Natural killer cell (primary cell): ENCODE data around the gene CACNA1B. TPM values are rescaled to one million over a fixed set of nuclear protein-coding genes. Genes with fewer than 3 reads are reported as not detected.

Experiments
- ATAC-seq, 3 donors: fragments of 150-1000 bp in 2 of 3; fragments of 200-7000 bp in 1 of 3; cut with Tn5 transposase; 1 replicate in 1 of 3; 2 replicates in 2 of 3; pipeline ENCODE4 v1.10.0; 2021; ENCODE audit warnings: mild to moderate bottlenecking in 2 of 3, moderate library complexity in 2 of 3
- DNase-seq, 2 donors: peaks; one replicate each; pipeline versions ENCODE4 v3.0.0 to v3.0.0-alpha.2; 2013 to 2021; ENCODE audit warnings: mixed read lengths in 1 of 2
- H3K27ac ChIP-seq: one replicate; pipeline ENCODE4 v1.5.1; 2013; ENCODE audit warnings: mild to moderate bottlenecking, low read length
- H3K27me3 ChIP-seq: one replicate; pipeline ENCODE4 v1.6.1; 2013; ENCODE audit warnings: low read length; ENCODE audit not compliant: control insufficient read depth, insufficient read depth
- H3K36me3 ChIP-seq: one replicate; pipeline ENCODE4 v1.6.1; 2013; ENCODE audit warnings: low read length; ENCODE audit not compliant: control insufficient read depth, insufficient read depth
- H3K4me1 ChIP-seq: one replicate; pipeline ENCODE4 v1.6.1; 2013; ENCODE audit warnings: low read length; ENCODE audit not compliant: control insufficient read depth, insufficient read depth
- H3K4me3 ChIP-seq: one replicate; pipeline ENCODE4 v1.5.1; 2013; ENCODE audit warnings: low read length
- H3K9me3 ChIP-seq: one replicate; pipeline ENCODE4 v1.6.1; 2013; ENCODE audit warnings: low read length; ENCODE audit not compliant: control insufficient read depth, insufficient read depth
- H3K27ac Mint-ChIP-seq, 2 donors: one replicate each; pipeline ENCODE4 v1.8.0; 2022; ENCODE audit warnings: mild to moderate bottlenecking in 2 of 2, mixed read lengths in 2 of 2, moderate library complexity in 1 of 2
- H3K27me3 Mint-ChIP-seq, 2 donors: one replicate each; pipeline ENCODE4 v1.8.0; 2022; ENCODE audit warnings: low read depth in 2 of 2, mixed read lengths in 2 of 2
- H3K36me3 Mint-ChIP-seq: one replicate; pipeline ENCODE4 v1.8.0; 2022; ENCODE audit warnings: mixed read lengths
- H3K4me1 Mint-ChIP-seq, 2 donors: one replicate each; pipeline ENCODE4 v1.8.0; 2022; ENCODE audit warnings: mixed read lengths in 2 of 2
- H3K4me3 Mint-ChIP-seq: one replicate; pipeline ENCODE4 v1.8.0; 2022; ENCODE audit warnings: mild to moderate bottlenecking, moderate library complexity, mixed read lengths
- H3K9me3 Mint-ChIP-seq, 2 donors: one replicate each; pipeline ENCODE4 v1.8.0; 2022; ENCODE audit warnings: mixed read lengths in 2 of 2
- WGBS: methylation state at CpG from one replicate; pipeline ENCODE4 v1.1.7; 2013; ENCODE audit warnings: missing lambda C conversion rate; ENCODE audit not compliant: insufficient coverage; 5-methylcytosine and 5-hydroxymethylcytosine counted together
- intact Hi-C: fragments of 100-400 bp; cut with micrococcal nuclease; formaldehyde crosslinking; loops from one replicate; pipeline ENCODE4 v1.14.2; 2022
- total RNA-seq, 4 donors: library from RNA; stranded (reverse); fragments of 120-200 nt in 1 of 4; gene quantifications; one replicate each; pipeline versions ENCODE4 v1.2.3 to v1.2.4, GENCODE V29; 2013 to 2022
- TF ChIP-seq, protein P1 (sequence below): fragments of 200-600 bp; IDR thresholded peaks from one replicate; pipeline ENCODE4 v1.8.0; 2022; ENCODE audit warnings: antibody characterized with exemption

The CACNA1B gene
- total RNA-seq, 3 donors from 2014 or later (not counting 1 experiment from before 2014, with no cell fraction given), result 0.07 TPM; not detected in 2

DNA sequence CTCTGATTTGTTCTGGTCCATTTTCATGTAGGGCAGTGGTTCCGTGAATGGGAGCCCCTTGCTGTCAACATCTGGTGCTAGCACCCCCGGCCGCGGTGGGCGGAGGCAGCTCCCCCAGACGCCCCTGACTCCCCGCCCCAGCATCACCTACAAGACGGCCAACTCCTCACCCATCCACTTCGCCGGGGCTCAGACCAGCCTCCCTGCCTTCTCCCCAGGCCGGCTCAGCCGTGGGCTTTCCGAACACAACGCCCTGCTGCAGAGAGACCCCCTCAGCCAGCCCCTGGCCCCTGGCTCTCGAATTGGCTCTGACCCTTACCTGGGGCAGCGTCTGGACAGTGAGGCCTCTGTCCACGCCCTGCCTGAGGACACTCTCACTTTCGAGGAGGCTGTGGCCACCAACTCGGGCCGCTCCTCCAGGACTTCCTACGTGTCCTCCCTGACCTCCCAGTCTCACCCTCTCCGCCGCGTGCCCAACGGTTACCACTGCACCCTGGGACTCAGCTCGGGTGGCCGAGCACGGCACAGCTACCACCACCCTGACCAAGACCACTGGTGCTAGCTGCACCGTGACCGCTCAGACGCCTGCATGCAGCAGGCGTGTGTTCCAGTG lies 244.0 kb downstream of the CACNA1B start:
- 90% methylated on average over 32 of the region's 32 CpGs for WGBS
- H3K36me3 Mint-ChIP-seq, result no peaks in the 10 kb centered on the region
- H3K27me3 ChIP-seq, result no peaks in the 10 kb centered on the region
- H3K4me1 ChIP-seq, result no peaks in the 10 kb centered on the region
- no peak overlapping the region for H3K27ac Mint-ChIP-seq
- H3K9me3 Mint-ChIP-seq, result no peaks in the 10 kb centered on the region
- H3K27ac ChIP-seq, result no peak overlapping the region
- no peaks in the 10 kb centered on the region for H3K36me3 ChIP-seq
- no peak overlapping the region for H3K4me3 Mint-ChIP-seq
- TF ChIP-seq, protein P1, sequence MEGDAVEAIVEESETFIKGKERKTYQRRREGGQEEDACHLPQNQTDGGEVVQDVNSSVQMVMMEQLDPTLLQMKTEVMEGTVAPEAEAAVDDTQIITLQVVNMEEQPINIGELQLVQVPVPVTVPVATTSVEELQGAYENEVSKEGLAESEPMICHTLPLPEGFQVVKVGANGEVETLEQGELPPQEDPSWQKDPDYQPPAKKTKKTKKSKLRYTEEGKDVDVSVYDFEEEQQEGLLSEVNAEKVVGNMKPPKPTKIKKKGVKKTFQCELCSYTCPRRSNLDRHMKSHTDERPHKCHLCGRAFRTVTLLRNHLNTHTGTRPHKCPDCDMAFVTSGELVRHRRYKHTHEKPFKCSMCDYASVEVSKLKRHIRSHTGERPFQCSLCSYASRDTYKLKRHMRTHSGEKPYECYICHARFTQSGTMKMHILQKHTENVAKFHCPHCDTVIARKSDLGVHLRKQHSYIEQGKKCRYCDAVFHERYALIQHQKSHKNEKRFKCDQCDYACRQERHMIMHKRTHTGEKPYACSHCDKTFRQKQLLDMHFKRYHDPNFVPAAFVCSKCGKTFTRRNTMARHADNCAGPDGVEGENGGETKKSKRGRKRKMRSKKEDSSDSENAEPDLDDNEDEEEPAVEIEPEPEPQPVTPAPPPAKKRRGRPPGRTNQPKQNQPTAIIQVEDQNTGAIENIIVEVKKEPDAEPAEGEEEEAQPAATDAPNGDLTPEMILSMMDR, result no peak
- ATAC-seq (no peak), DNase-seq (no peak)
- H3K4me3 ChIP-seq, result no peak overlapping the region
- peaks cover 0 to 3% of the 10 kb centered on the region in 2 donors for H3K27me3 Mint-ChIP-seq
- no peaks in the 10 kb centered on the region for H3K9me3 ChIP-seq
- intact Hi-C loops, result no loop called here
- peaks cover 0 to 5% of the 10 kb centered on the region in 2 donors for H3K4me1 Mint-ChIP-seq

DNA sequence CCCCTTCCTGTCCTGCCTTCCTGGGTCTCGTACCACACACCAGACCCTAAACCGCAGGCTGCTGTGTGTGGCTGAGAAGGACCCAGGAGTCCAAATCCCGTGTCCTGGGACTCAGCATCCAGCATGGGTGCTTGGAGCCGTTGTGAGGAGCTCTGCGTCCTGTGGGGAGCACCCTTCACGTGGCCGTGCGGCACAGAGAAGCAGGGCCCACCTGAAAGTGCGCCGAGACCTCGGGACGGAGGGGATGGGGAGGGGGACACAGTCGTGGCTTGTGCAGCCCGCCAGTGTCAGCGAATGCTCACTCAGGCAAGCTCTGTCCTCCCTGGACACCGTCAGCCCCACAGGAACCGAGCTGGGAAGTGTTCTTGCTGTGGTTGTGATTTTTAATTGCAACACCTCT lies 244.6 kb downstream of the CACNA1B start:
- H3K27me3 ChIP-seq, result no peaks in the 10 kb centered on the region
- peaks cover 0 to 3% of the 10 kb centered on the region in 2 donors for H3K27me3 Mint-ChIP-seq
- 74% methylated on average over 17 of the region's 17 CpGs for WGBS

DNA sequence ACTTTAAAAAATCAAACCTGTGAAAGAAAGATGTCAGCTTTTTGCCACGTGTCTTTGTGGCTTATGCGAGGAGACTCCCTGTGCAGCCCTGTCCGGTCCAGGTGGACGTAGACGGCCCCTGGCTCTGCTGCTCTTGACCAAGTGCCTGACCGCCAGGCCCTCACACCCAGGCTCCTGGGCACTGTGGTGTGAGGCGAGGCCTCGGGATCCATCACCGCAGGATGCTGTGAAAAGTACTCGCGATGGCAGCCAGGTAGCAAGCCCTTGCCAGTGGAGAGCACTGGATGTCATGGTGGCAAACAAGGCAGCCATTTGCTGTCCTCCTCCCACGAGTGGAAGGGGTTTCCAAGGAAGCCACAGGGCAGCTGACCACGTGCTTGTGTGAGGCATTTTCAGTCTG lies 245.1 kb downstream of the CACNA1B start:
- DNase-seq, result no peak
- no peak overlapping the region for H3K27ac ChIP-seq
- ATAC-seq, result no peak
- H3K4me3 Mint-ChIP-seq, result no peak overlapping the region
- no peaks in the 10 kb centered on the region for H3K36me3 Mint-ChIP-seq
- 64% methylated on average over 13 of the region's 13 CpGs for WGBS
- TF ChIP-seq, protein P1, result no peak
- intact Hi-C loops, result no loop called here
- H3K36me3 ChIP-seq, result no peaks in the 10 kb centered on the region
- peaks cover 0 to 5% of the 10 kb centered on the region in 2 donors for H3K4me1 Mint-ChIP-seq
- H3K9me3 ChIP-seq, result no peaks in the 10 kb centered on the region
- H3K4me1 ChIP-seq, result no peaks in the 10 kb centered on the region
- no peaks in the 10 kb centered on the region for H3K27me3 ChIP-seq
- no peak overlapping the region for H3K27ac Mint-ChIP-seq
- H3K9me3 Mint-ChIP-seq, result no peaks in the 10 kb centered on the region
- H3K4me3 ChIP-seq, result no peak overlapping the region
- H3K27me3 Mint-ChIP-seq, result peaks cover 0 to 3% of the 10 kb centered on the region in 2 donors

More for the DNA sequence above, 244.6 kb downstream of the CACNA1B start:
- TF ChIP-seq, protein P1, result no peak
- H3K4me3 Mint-ChIP-seq, result no peak overlapping the region
- Histone ChIP-seq H3K27ac (no peak overlapping the region), H3K36me3 (no peaks in the 10 kb centered on the region), H3K9me3 (no peaks in the 10 kb centered on the region), H3K4me3 (no peak overlapping the region), H3K4me1 (no peaks in the 10 kb centered on the region)
- H3K27ac Mint-ChIP-seq, result no peak overlapping the region
- H3K4me1 Mint-ChIP-seq, result peaks cover 0 to 5% of the 10 kb centered on the region in 2 donors
- DNase-seq, result no peak
- no peak for ATAC-seq
- no peaks in the 10 kb centered on the region for H3K36me3 Mint-ChIP-seq
- H3K9me3 Mint-ChIP-seq, result no peaks in the 10 kb centered on the region
- intact Hi-C loops, result no loop called here

DNA sequence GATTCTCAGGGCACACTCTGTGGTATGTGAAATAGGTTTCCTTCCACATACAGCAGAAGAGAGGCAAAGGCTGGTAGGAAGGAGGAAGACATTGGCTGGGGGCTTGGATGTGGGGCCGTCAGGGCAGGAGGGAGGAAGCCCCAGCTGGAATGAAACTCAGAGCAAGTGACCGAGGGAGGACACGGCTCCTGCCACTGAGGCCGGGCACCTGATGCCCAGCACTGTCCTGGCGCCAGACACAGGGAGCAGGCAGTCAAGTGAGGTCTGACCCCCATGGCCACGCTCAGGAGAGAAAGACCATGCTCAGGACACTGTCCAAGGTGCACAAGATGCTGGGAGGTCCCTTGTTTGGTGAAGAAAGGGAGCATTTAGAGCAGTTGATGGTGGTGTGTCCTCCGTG lies 245.5 kb downstream of the CACNA1B start:
- intact Hi-C loops, result no loop called here
- Histone ChIP-seq H3K27ac (no peak overlapping the region), H3K4me1 (no peaks in the 10 kb centered on the region), H3K27me3 (no peaks in the 10 kb centered on the region), H3K36me3 (no peaks in the 10 kb centered on the region), H3K9me3 (no peaks in the 10 kb centered on the region), H3K4me3 (no peak overlapping the region)
- H3K36me3 Mint-ChIP-seq, result no peaks in the 10 kb centered on the region
- H3K4me3 Mint-ChIP-seq, result no peak overlapping the region
- H3K27ac Mint-ChIP-seq, result no peak overlapping the region
- peaks cover 0 to 3% of the 10 kb centered on the region in 2 donors for H3K27me3 Mint-ChIP-seq
- TF ChIP-seq, protein P1, result no peak
- no peaks in the 10 kb centered on the region for H3K9me3 Mint-ChIP-seq
- DNase-seq (no peak), ATAC-seq (no peak)
- H3K4me1 Mint-ChIP-seq, result peaks cover 0 to 5% of the 10 kb centered on the region in 2 donors
- WGBS, result 85% methylated on average over 7 of the region's 7 CpGs
